ENCODE results near the gene NFYC.

DNA sequence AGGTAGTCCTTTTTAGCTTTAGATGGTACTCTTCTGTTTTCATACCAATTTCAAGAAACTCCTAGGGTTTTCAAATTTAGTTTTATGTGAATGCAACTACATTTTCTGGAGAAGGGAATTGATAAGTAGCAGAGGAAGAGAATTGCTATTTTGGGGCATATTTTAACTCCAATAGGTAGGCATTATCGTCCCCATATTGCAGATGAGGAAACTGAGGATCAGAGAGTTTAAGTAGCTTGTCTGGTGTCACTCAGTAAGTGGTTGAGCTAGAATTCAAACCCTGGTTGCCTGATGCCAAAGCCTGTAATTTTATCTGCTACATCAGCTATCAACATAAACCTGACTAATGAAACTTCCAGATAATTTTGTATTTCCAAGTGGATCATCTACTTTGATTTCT is 1.9 kb downstream of the NFYC start:
- TF ChIP-seq, protein P1, sequence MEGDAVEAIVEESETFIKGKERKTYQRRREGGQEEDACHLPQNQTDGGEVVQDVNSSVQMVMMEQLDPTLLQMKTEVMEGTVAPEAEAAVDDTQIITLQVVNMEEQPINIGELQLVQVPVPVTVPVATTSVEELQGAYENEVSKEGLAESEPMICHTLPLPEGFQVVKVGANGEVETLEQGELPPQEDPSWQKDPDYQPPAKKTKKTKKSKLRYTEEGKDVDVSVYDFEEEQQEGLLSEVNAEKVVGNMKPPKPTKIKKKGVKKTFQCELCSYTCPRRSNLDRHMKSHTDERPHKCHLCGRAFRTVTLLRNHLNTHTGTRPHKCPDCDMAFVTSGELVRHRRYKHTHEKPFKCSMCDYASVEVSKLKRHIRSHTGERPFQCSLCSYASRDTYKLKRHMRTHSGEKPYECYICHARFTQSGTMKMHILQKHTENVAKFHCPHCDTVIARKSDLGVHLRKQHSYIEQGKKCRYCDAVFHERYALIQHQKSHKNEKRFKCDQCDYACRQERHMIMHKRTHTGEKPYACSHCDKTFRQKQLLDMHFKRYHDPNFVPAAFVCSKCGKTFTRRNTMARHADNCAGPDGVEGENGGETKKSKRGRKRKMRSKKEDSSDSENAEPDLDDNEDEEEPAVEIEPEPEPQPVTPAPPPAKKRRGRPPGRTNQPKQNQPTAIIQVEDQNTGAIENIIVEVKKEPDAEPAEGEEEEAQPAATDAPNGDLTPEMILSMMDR (conservative IDR thresholded peaks at IDR 0.05 in 1 of 2, IDR thresholded peaks at IDR 0.05 in 1 of 2; ENCODE audit: extremely low read depth in 1 of 2, insufficient read depth in 1 of 2, low read depth in 1 of 2, low read length in 2 of 2): no peak
- TF ChIP-seq EZH2 (IDR thresholded peaks at IDR 0.05; ENCODE audit: borderline replicate concordance, low read length): no peak
